MM.1S (cell line): ENCODE results near the gene C7.

ENCODE experiments used
- CTCF ChIP-seq: fragments of 300-600 bp; sonication (generic); IDR thresholded peaks from 2 replicates; pipeline ENCODE4 v1.5.1; 2016; ENCODE audit warnings: antibody characterized with exemption, low read length, mixed read lengths
- EZH2 ChIP-seq: fragments of 300-600 bp; sonication (generic); optimal IDR thresholded peaks from 2 replicates; pipeline ENCODE3; 2017; ENCODE audit warnings: low read depth, mild to moderate bottlenecking, antibody characterized with exemption, low read length, mixed read lengths

- TF ChIP-seq CTCF (no peak), EZH2 (no peak)
These were observed 35.8 kb downstream of the C7 start for GRCh38 chr5:40945111-40945510.
